GM18507 (cell line): ENCODE measurements around the gene ZDHHC8.

Source experiments
- DNase-seq: peaks from one replicate; pipeline ENCODE4 v3.0.0; 2011; ENCODE audit warnings: low read depth; ENCODE audit not compliant: insufficient read length; ENCODE audit errors: extremely low spot score
- FAIRE-seq: peaks from 2 replicates; lab custom pipeline; 2011; peaks lifted over from hg19 to GRCh38; lab: Jason Lieb, UNC

Gene ZDHHC8

GRCh38 chr22:20094197-20094807 lies 37.3 kb upstream of the ZDHHC8 start:
- no peak for FAIRE-seq
- no peak for DNase-seq

GRCh38 chr22:20095521-20095920 lies 36.1 kb upstream of the ZDHHC8 start:
- no peak for FAIRE-seq

GRCh38 chr22:20096574-20097420 lies 34.8 kb upstream of the ZDHHC8 start:
- no peak for FAIRE-seq
- no peak for DNase-seq

More at GRCh38 chr22:20095521-20095920, 36.1 kb upstream of the ZDHHC8 start:
- no peak for DNase-seq

GRCh38 chr22:20099099-20099711 lies 32.4 kb upstream of the ZDHHC8 start:
- FAIRE-seq (no peak), DNase-seq (no peak)

GRCh38 chr22:20101638-20102037 lies 30.0 kb upstream of the ZDHHC8 start:
- no peak for FAIRE-seq

GRCh38 chr22:20102203-20102780 lies 29.3 kb upstream of the ZDHHC8 start:
- no peak for FAIRE-seq
- no peak for DNase-seq

More at GRCh38 chr22:20101638-20102037, 30.0 kb upstream of the ZDHHC8 start:
- no peak for DNase-seq

- FAIRE-seq (no peak), DNase-seq (no peak)
Measured at GRCh38 chr22:20105456-20106204, 26.0 kb upstream of the ZDHHC8 start.

GRCh38 chr22:20106205-20106848 lies 25.3 kb upstream of the ZDHHC8 start:
- DNase-seq: no peak
- FAIRE-seq: no peak

GRCh38 chr22:20106849-20107237 lies 24.8 kb upstream of the ZDHHC8 start:
- no peak for DNase-seq
- FAIRE-seq: no peak

- FAIRE-seq (no peak), DNase-seq (no peak)
Measured at GRCh38 chr22:20107471-20107901, 24.1 kb upstream of the ZDHHC8 start.

GRCh38 chr22:20107951-20108756 lies 23.4 kb upstream of the ZDHHC8 start:
- no peak for DNase-seq
- FAIRE-seq: no peak

GRCh38 chr22:20108757-20109230 lies 22.8 kb upstream of the ZDHHC8 start:
- FAIRE-seq (no peak), DNase-seq (no peak)

- FAIRE-seq: no peak
Measured at GRCh38 chr22:20109411-20110358, 21.9 kb upstream of the ZDHHC8 start.

GRCh38 chr22:20110359-20110985 lies 21.1 kb upstream of the ZDHHC8 start:
- FAIRE-seq: no peak
- DNase-seq: no peak

More at GRCh38 chr22:20109411-20110358, 21.9 kb upstream of the ZDHHC8 start:
- DNase-seq: no peak

- no peak for DNase-seq
- peak; percentile 31 for FAIRE-seq
Measured at GRCh38 chr22:20111045-20111688, 20.4 kb upstream of the ZDHHC8 start.
